GM13976 (cell line): ENCODE measurements around the gene PAX4.

Experiments used
- DNase-seq: peaks from one replicate; pipeline ENCODE4 v3.0.0; 2012; ENCODE audit warnings: low spot score
- in situ Hi-C: fragments of 300-500 bp; cut with MboI; formaldehyde crosslinking; loops from one replicate; pipeline ENCODE4 v1.12.0; 2022; ENCODE audit warnings: low sequenced_read_pairs, mixed read lengths, inconsistent platforms; ENCODE audit not compliant: unreplicated experiment
- TF ChIP-seq, protein P1 (sequence below): IDR thresholded peaks from 2 replicates; pipeline ENCODE4 v1.5.1; 2012; ENCODE audit warnings: borderline replicate concordance, mild to moderate bottlenecking; ENCODE audit not compliant: insufficient read depth; ENCODE audit errors: extremely low read depth, missing control alignments, control extremely low read depth

PAX4 gene

DNA sequence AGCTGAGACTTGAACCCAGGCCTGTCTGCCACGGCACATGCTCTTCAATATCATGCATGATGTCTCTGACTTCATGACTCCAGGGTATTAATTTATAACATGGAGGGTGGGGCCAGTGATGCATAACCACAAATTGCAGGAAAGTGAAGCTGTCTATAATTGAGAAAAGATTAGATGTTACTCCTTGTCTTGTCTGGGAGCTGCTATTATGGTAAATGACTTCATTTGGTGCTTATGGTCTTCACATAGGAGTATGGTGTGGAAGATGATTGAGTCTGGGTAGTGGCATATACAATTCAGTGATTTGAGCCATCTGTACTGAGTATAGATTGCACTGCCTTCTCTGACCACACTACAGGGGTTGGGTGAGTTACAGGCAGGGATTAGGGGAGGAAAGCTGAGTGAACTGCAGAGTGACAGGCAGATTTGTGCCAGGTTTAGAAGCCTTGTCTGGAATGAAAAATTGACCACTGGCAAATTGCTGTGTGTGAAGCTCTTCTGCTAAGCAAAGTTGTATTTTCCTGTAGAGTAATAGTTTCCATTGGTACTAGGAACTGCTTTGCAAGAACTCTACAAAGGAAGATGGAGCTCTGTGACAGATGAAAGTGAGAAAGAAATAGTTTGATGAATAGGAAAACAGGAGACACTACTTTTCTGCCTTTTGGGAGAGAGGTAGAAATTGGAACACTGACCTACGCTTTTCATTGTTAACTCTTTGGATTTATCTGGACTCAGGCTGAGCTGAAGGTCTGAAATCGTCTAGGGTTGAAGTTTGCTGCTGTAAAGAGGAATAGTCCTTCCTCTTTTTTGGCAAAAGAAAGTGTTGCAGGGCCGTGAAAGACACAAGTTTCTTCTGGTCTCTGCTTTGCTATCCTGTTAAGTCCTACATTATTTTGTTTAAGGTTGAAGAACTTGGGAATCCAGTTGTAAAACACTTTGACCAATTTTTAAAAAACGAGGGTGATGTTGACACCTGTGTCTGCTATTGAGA lies 36.8 kb upstream of the PAX4 start:
- TF ChIP-seq, protein P1, sequence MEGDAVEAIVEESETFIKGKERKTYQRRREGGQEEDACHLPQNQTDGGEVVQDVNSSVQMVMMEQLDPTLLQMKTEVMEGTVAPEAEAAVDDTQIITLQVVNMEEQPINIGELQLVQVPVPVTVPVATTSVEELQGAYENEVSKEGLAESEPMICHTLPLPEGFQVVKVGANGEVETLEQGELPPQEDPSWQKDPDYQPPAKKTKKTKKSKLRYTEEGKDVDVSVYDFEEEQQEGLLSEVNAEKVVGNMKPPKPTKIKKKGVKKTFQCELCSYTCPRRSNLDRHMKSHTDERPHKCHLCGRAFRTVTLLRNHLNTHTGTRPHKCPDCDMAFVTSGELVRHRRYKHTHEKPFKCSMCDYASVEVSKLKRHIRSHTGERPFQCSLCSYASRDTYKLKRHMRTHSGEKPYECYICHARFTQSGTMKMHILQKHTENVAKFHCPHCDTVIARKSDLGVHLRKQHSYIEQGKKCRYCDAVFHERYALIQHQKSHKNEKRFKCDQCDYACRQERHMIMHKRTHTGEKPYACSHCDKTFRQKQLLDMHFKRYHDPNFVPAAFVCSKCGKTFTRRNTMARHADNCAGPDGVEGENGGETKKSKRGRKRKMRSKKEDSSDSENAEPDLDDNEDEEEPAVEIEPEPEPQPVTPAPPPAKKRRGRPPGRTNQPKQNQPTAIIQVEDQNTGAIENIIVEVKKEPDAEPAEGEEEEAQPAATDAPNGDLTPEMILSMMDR: no peak
- DNase-seq: no peak
- in situ Hi-C loops: no loop called here

DNA sequence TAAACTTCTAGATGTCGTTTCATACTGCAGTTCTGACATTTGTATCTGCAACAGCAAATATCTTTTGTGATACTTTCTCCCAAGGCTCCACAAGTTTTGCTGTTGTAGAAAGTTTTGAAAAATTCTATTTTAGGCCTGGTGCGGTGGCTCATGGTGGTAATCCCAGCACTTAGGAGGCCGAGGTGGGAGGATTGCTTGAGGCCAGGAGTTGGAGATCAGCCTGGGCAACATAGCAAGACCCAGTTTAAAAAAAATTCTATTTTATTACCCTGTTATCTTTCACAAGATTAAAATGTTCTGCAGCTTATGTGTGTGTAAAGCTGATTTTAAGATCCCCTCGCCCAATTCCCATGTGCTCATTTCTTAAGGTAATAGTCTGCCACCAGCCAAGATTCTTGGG lies 35.5 kb upstream of the PAX4 start:
- TF ChIP-seq, protein P1: no peak
- no peak for DNase-seq
- in situ Hi-C loops: no loop called here

DNA sequence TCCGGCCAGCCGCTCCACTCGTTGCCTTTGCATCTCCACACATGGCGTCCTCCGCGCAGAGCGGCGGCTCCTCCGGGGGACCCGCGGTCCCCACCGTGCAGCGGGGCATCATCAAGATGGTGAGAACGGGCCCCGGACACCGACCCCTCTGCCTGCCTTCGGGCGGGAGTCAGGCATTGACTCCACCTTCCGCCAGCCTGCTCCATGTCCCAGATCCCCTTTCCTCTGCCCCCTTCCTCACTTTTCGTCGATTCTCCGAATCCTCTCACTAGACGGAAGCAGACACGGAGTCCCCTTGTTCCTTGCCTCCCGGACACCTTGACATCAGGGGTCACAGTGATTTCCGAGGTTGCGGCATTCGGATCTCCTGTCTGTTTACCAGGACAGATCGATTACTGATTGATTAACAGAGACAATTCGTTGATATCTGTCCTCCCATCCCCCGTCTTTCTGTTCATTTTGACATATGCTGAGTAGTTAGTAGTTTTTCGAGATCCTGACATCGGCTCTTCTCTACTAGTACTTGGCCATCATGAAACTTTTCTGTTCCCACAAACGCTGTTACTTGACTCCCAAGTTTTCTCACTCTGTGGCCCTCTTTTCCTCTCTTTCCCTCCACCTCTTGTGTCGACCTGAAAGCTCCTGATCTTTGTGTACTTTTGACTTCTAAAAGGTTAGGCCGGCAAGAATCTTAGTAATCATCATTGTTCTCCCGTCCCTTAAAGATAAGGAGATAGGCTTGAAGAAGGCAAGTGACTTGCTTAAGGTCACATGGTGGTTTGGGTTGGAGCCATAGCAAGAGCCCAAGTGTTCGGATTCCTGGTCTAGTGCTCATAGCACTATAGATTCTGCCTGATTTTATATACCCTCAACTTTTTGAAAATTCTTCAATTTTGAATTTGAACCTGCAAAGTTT lies 34.6 kb upstream of the PAX4 start:
- TF ChIP-seq, protein P1: no peak
- DNase-seq: no peak
- in situ Hi-C loops: no loop called here

DNA sequence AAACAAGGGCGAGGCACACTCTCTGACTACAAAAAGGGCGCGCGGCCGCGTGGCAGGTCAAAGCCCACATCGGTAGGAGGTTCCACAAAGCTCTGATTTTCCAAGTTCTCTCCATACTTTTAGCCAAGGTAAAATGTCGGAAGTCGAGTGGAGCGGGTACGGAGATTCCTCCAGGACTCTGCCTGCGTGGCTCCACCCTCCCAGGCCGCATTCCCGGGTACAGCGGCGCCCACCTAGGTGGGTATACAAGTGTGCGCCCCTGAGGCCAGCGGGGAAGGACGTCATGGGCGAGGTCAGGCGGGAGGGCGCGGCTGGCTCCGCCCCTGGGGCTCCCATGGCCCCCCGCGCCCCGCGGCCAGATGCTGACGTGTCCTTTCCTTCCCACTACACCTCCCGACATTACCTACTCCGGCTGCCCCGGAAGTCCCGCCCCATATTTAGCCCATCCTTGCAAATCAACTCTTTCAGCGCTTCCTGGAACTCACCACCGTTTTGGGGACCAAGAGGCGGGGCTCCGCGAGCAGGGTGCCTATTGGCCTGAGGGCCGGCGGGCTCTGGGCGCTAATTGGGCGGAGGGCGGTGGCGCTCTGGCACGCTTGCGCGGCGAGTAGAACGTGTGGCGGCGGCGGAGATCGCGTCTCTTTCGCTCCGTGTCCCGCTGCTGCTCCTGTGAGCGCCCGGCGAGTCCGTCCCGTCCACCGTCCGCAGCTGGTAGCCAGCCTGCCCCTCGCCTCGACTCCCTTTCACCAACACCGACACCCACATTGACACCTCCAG lies 33.8 kb upstream of the PAX4 start, which contains the start of gene SND1:
TSS of gene SND1 (plus strand) at position 639 of the 777 bp plus-strand sequence. CDS start 180 bp downstream, outside the sequence.
- in situ Hi-C loops: no loop called here
- peak; percentile 98 for DNase-seq
- TF ChIP-seq, protein P1: no peak

DNA sequence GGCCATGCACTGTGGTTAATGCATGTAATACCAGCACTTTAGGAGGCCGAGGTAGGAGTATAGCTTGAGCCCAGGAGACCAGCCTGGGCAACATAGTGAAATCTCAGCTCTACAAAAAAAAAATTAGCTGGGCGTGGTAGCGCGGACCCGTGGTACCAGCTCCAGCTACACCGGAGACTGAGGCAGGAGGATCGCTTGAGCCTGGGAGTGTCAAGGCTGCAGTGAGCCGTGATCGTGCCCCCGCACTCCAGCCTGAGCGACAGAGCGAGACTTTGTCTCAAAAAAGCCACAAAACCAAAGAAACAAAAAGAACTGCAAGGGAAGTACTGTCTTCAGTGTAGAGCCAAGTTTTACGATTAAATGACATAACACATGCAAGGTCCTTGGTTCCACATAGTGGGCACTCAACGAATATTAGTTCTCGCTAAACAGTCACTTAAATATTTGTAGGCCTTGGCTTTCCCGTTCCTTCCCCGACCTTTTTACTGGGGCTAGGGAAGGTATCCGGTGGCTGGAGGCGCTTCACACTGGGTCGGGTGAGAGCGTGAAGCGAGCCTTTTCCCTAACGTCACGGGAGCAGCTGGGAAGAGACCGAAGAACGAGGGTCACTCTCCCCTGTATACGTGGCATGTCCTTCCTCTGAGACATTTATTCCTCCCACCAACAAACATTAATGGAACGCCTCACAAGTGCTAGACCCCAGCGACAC lies 33.1 kb upstream of the PAX4 start:
- in situ Hi-C loops: no loop called here
- DNase-seq: peak; percentile 25
- TF ChIP-seq, protein P1: no peak
